Measurements from ENCODE around the gene CABLES1.

Gene CABLES1

DNA sequence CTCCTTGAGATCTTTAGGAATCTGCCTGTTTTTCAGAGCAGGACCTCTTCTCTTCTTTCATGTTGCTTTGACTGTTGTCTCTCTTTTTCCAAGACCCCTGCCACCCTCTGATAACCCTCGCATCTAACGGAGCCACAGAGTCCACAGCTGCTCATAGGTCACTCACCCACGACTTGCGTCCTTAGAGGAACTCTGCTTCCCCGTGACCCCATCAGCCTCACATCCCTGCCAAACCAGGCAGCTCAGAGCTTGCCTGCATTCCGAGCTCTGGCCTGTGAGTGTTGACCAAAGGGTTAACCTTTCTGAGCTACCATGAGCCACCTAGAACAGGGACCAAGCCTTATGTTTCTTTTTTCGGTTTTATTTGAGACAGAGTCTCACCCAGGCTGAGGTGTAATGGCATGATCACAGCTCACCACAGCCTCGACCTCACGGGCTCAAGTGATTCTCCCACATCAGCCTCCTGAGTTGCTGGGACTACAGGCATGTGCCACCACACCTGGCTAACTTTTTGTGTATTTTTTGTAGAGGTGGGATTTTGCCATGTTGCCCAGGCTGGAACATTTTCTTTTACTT lies 36.4 kb downstream of the CABLES1 start:
- no peak for DNase-seq (ENCODE audit: low read depth)

DNA sequence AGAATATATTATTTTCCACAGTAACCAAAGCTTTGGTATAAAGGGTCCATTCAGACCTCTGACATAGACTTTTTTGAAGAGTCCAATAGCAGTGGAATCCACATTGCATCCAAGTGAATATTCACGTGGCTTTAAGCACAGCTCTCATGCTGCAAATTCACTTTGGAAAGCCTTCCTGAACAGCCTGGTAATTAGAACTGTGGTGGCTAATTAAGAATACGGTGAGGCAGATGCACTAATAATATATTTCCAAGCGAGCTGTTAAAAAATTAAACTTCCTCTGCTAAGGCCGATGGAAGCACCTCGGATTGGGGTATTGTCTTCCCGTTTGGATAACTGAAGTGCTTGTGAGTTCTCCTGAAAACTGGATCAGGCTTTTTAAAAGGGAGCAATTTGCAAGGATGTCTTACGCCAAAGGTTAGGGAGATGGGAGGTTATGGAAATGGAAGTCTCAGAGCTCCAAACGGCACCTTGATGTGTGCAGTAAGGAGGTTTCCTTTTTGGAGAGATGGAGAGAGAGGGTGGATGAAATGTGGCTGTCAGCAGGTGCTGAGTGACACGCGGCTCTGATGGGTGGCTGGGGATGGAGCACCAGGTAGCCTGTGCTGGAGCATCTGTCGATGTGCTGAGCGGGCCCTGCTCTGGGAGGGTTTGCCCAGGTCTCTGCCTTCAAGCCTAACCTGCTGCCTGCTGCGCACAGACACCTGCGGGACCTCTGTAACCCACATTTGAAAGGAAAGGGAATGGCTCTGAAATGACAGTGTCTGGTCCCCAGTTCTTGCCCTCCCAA lies 37.5 kb downstream of the CABLES1 start:
- no peak for DNase-seq (ENCODE audit: low read depth)

DNA sequence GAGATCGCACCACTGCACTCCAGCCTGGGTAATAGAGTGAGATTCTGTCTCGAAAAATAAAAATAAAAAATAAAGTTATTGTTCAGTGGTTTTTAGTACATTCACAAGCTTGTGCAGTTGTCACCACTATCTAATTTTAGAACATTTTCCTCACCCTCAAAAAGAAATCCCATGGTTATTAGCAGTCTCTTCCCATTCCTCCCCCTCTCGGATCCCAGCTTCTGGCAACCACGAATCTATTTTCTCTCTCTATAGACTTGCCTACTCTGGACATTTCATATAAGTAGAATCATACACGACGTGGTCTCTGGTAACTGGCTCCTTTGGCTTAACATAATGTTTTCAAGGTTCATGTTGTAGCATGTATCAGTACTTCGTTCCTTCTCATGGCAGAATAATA lies 38.6 kb downstream of the CABLES1 start:
- no peak for DNase-seq (ENCODE audit: low read depth)

DNA sequence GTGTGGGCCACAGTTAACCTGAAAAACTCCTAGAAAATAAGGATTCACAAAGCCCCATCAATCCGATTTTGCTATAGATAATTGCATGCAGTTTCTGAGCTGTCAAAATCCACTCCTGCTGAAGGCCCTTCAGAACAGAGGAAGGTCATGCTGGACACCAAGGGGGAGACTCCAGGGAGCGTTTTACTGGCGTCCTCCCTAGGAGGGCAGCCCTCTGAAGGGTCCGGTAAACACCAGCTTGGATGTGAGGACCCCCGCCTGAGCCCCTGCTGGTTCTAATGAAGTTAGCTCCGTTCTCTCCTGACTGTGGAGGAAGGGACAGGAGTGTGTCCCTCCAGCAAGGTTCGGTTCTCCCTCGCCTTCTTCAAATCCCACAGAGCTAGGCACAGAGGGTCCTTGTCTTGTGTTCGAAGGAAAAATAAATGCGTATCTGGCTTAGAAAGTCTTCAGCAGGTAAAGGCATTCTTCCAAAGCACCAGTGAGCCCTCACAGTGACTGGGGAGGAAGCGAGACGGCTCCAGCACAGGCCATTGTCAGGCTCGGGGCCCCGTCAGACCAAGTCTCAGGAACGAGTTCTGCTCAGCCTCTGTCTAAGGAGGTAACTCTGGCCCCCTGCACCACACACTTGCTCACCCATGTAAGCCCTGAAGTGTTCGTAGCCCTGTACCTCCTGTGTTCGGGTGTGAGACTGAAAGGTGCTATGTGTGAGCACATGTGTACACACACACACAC lies 41.6 kb downstream of the CABLES1 start:
- DNase-seq (ENCODE audit: low read depth): no peak

DNA sequence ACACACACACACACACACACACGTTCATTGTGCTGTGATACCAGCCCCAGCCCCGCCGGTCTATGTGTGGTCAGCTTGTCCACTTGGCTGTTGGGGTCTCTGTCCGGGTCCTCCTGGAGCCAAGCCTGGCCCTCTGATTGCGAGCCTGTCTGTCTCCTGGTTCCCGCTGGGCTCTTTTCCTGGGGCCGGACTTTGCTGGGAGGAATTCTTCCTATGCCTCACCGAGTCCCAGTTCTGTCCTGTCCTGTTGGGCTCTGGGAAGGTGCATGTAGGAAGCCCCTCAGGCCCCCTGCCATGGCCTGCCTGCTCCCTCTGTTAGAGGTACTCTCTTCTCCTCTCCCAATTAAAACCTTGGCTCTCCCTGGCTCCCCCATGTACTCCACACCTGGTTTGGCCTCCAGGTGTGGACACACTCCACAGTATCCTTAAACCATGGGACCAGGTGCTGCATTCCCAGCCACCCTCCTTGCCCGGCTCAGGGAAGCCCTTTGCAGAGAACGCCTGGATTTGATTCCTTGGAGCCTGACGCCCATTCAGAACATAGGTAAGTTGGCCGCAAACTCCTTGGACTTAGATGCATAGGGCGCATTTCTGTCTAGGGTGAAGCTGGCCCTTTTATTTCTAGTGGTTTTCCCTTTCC lies 42.3 kb downstream of the CABLES1 start:
- no peak for DNase-seq (ENCODE audit: low read depth)

DNA sequence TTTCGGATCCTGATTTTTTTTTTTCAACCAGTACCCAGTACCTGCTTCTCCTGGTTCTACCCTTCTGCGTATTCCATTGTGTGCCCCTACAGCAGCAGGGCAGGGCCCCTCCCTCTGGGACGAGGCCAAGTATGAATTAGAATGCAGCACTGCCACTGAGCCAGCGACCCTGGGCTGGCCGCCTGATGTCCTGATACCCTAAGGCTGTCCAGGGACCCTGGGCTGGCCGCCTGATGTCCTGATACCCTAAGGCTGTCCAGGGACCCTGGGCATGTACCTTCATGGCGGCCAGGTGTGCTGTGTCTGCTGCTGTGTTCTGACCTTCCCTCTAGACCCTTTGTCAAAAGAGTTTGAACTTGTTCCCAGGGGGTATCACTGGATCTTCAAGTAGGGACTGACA lies 42.9 kb downstream of the CABLES1 start:
- DNase-seq (ENCODE audit: low read depth): no peak

DNA sequence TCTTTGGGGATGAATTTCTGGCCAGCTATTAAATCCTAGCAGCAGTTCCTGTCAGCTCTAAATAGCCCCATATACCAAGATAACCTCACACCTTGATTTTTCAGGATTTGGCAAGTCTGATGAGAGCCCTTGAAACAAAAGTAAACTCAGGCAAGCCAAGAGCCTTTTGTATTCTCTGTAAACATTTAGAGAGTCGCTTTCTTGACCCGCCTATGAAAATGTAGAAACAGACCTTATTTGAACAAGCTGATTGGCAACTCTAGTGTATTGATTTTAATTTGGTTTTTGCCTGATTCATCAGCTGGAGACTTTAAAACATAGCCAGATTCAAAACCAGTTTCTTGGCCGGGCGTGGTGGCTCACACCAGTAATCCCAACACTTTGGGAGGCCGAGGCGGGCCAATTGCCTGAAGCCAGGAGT lies 43.4 kb downstream of the CABLES1 start:
- no peak for DNase-seq (ENCODE audit: low read depth)

DNA sequence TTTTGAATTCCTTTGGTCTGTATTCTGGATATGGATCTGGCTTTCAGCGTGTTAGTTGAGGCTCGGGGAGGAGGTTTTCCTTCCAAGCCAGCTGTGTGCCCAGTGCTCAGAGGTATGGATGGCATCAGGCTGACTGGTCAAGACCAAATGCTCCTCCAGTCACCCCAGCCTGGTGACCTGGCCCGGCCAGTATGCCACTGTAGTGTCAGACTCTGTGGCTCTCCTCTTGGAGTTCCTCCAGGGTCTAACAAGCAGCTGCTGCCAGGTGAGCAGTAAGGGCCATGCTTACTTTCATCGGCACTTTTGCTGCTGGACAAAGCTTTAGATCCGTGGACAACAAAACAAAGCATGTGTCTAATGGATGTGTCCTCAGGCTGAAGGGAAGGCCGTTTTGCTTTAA lies 44.1 kb downstream of the CABLES1 start:
- no peak for DNase-seq (ENCODE audit: low read depth)

DNA sequence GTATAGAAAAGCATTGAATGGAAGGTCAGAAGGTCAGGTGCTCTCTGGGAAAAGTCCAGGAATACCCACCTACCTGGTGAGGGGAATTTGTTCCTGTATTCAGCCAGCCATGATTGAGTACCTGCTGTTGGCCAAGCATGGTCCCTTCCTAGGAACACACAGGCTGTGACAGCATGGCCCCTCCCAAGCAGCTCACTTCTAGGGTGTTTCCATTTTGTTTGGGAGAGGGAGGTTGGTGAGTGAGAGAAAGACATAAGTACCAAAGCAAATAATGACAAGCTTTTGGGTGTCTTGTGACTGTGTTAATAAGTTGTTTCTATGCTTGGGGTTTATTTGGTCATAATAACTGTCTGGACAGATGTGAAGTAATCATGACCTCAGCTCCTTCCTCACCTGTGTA lies 46.3 kb downstream of the CABLES1 start:
- no peak for DNase-seq (ENCODE audit: low read depth)

DNA sequence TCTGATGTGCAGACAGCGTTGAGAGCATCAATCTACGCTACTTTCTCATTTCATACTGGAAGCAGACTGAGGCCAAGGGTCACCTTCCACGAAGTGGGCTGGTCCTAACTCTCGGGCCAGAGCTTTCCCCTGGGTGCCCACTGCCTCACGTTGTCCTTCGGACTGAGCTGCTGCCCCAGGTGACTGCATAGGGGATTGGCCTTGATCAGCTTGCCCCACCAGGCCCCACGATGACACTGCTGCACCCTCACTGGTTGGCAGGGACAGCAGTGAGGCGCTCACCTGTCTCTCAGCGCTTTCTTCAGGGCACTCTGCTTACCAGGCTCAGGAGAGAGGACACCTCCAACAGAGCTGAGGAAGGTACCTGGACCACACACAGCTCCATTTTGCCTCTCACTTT lies 47.3 kb downstream of the CABLES1 start:
- no peak for DNase-seq (ENCODE audit: low read depth)

DNA sequence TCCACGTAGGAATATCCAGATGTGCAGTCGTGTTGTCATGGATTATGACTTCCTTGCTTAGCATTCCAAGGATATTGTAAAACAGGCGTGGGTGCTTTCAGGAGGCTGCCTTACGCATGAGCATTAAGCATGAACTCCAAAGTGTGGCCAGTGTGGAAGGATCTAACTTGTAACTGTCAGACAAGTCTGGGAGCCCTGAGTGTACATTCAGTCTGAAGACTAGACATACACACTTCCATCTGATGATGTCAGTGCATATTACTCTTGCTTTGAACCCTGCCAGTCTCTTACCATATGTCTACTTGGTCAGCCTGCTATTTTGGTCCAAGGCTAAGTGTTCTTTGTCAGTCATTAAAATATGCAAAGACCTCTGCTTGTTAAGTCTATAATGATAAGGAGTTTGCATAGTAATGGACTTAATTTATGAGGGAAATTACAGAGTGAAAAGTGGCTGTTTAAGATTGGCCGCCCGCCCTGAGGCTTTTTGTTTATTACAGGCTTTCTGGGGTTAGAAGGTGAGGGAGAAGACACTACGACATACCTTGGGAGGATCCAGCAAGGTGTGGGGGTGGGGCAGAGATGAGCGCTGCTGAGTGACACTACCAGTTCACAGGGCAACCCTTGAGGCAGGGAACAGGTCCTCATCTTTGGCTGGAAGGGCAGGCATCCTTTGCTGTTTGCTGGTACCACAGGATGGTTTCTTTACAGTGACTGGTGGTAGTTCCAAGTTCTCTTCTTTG lies 48.3 kb downstream of the CABLES1 start:
- no peak for DNase-seq (ENCODE audit: low read depth)

DNA sequence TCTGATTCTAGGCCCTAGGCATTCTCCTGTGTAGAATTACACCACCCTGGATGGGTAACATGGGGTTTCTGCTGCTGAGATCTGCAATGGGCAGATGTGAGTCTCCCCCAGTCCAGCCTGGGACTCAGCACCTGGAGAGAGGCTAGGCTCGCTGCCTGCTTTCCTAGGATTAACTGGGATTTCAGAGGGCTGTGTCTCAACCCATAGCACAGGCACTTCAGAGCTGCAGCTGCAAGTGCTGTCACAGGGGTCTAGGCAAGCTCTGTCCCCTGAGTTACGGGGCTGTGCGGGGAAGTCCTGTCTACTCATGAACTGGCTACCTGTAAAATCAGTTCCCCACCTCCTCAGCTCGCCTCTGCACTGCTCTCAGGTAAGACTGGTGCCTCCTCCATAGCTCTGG lies 51.5 kb downstream of the CABLES1 start:
- DNase-seq (ENCODE audit: low read depth): no peak

DNA sequence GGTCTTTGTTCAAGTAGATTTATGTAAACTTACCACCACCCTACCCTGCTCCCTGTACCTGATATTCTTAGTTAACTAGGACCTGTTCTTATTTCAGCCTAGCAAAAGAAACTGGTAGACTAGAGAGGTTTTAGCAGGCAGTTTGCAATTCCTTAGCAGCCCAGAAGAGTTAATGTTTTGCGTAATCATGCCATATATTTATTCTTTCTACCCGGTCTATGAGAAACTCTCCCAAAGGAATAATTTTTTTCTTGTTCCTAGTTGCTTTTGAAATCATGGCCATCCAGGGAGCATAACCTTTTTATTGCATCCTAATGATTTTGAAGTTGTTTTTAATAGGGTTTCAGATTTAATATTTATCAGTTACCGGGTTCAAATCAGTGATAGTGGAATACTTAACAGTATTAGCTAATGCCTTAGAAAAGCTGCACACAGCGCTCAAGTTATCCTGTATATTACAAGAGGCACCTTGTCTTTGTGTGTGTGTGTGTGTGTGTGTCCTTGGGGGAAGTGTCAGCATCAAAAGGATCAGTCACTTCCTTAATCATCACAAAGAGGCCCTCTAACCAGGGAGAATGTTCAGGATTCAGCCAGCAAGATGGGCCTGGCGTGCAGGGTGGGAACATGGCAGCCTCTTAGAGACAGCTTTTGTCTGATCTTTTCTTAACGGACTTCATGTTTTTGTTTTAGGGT lies 52.9 kb downstream of the CABLES1 start:
- no peak for DNase-seq (ENCODE audit: low read depth)

DNA sequence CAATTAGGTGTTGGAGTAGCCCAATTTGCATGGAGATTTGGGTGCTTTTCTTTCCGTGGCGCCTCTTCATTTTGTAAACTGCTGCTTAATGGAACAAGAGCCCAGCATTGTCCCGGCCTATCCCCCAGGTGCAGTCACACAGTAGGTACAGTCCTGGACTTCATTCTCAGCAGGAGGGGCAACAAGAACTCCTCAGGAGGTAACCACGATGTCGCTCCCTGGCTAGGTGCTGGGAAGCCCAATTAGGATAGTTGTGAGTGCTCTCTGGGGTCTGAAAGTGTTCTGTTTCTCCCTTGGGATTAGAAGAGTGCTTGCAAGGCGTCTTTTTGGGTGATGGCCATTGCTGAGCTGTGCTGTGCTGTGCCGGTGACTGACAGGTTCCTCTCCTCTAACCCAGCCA lies 53.8 kb downstream of the CABLES1 start:
- no peak for DNase-seq (ENCODE audit: low read depth)

DNA sequence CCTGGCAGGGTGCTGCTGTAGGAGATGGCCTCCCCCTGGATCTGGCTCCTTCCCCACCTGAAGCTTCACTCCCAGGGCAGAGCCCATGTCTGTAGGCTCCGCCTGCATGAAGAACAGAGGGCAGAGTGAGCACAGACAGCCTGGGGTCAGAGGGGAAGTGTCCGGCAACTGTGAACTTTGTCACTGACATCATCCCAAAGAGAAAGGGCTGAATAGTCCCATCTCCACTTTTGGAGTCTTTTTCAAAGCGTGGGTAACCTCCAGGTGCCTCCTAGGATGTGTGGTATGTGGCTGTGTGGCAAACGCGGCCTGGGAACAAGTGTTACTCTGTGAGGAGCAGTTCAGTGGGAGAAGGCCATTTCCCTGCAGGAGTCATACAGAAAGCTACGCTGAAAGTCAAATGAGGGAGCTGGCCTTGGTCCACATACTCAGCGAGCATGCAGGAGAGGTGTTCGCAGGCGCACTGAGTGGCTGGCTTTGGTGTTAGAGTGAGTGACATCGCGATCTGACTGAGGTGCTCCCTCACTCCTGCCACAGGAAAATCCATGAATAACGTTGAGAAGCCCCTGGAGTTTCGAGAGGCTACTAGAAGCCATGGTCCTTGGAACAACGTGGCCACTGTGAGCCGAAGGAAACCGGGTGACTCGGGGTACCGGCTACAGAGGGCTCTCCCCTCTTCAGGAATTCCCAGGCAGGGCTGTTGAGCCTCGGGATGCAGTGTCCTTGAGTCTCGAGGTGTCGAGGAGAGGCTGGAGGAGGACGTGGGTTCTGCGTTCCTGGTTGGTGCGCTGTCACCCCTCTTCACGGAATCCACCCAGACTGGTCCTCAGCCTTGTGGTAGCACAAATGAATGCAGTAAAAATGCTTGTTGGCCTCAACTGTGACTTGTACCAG lies 54.7 kb downstream of the CABLES1 start:
- no peak for DNase-seq (ENCODE audit: low read depth)

DNA sequence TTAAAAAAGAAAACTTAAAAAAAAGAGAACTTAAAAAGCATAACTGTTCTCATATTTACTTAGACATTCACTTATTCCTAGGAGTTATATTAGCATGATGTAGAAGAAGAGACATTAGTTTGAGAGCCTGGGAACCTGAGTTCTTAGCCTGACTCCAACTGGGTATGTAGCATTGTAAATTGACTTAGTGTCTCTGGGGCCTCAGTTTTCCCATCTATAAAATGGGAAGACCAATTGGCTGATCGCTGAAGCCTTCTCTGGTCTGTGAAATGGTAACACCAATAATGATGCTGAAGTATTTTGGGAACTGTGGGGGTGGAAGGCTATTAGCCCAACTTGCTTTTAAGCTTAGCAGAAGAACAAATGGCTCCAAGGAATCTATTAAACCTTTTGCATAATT lies 55.9 kb downstream of the CABLES1 start:
- DNase-seq (ENCODE audit: low read depth): no peak

DNA sequence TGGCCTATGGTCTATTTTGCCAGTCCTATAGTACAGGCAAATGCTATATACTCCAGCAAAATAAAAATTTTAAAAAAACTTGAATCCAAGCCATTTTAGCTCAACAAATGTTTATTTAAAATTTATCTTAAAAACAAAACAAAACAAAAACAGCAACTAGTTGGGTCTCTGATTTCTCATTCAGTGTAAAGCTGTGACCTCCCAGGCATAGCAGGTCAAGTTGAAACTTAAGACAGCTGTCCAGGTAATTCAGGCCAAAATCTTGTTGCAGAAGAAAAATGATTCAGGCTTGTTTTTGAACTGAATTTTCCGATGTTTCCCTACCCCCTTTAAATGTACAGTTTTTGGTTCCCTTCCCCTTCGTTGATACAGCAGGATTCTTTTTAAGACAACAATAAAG lies 58.5 kb downstream of the CABLES1 start:
- DNase-seq (ENCODE audit: low read depth): no peak

DNA sequence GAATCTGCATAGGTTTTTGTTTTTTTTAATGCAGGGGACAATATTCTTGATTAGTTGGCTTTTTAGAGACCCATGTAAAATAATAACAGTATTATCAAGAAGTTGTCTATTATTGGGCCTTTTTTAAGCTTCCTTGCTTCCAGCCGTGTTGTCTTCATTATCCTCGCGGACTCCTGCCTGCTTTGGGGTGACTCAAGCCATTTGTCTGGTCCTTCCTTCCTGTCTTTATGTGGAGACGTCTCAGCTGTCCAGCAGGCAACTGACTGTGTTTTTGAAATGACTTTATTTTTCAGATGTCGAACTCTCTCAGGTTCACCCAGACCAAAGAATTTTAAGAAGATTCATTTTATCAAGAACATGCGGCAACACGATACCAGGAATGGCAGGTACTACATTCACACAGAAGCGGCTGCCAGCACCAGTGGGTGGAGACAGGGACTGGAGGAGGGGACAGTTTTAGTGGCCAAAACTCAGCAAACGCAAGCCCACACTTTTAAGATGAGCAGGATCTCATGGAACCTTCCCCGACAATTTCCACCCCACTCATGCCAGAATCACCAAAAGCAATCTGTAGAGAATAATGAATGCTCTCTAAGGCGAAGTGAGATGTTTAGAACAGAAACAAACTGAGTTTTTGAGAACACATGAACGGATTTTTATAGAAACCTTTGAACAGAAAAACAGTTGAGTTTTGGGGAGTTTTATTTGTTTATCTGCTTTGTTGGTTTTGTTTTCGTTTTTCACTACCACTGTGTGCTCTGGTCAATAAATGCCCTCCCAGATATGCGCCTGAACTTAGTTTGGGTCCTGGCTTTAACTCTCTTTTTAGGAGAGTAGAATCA lies 59.1 kb downstream of the CABLES1 start:
- DNase-seq (ENCODE audit: low read depth): no peak

All from stimulated activated CD8-positive, alpha-beta memory T cell treated with anti-CD3 and anti-CD28 coated beads, Interleukin-12 subunit alpha, Interleukin-12 subunit beta, amount 100 ng/mL, for 1 hour (primary cell).